Subcutaneous adipose tissue (tissue), 4 donors: Measurements from ENCODE around the gene GRM8. TPM values are rescaled to one million over a fixed set of nuclear protein-coding genes. Genes with fewer than 3 reads are reported as not detected.

Experiments
- total RNA-seq, 4 donors: library from RNA; depleted of rRNA; stranded (reverse); fragments of >200 nt; gene quantifications; one replicate each; pipeline ENCODE4 v1.1.0, GENCODE V29; 2016
- TF ChIP-seq, protein P1 (sequence below): fragments of 450-650 bp; IDR thresholded peaks from one replicate; pipeline ENCODE4 v1.5.1; 2016; ENCODE audit warnings: low read depth, mild to moderate bottlenecking, control low read depth, antibody characterized with exemption, moderate library complexity

The GRM8 gene
- total RNA-seq, 4 donors from 2014 or later = not detected

DNA sequence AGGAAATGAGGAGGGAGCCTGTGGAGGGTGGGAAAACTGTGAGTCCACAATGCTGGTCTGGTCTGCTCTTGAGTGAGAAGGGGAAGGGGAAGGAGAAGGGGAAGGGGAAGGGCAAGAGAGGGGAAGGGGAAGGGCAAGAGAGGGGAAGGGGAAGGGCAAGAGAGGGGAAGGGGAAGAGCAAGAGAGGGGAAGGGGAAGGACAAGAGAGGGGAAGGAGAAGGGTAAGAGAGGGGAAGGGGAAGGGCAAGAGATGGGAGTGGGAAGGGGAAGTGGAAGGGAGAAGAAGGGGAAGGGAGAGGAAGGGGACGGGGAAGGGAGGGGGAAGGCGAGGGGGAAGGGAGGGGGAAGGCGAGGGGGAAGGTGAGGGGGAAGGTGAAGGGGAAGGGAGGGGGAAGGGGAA is 213.2 kb downstream of the GRM8 start:
- TF ChIP-seq, protein P1, sequence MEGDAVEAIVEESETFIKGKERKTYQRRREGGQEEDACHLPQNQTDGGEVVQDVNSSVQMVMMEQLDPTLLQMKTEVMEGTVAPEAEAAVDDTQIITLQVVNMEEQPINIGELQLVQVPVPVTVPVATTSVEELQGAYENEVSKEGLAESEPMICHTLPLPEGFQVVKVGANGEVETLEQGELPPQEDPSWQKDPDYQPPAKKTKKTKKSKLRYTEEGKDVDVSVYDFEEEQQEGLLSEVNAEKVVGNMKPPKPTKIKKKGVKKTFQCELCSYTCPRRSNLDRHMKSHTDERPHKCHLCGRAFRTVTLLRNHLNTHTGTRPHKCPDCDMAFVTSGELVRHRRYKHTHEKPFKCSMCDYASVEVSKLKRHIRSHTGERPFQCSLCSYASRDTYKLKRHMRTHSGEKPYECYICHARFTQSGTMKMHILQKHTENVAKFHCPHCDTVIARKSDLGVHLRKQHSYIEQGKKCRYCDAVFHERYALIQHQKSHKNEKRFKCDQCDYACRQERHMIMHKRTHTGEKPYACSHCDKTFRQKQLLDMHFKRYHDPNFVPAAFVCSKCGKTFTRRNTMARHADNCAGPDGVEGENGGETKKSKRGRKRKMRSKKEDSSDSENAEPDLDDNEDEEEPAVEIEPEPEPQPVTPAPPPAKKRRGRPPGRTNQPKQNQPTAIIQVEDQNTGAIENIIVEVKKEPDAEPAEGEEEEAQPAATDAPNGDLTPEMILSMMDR = no peak

DNA sequence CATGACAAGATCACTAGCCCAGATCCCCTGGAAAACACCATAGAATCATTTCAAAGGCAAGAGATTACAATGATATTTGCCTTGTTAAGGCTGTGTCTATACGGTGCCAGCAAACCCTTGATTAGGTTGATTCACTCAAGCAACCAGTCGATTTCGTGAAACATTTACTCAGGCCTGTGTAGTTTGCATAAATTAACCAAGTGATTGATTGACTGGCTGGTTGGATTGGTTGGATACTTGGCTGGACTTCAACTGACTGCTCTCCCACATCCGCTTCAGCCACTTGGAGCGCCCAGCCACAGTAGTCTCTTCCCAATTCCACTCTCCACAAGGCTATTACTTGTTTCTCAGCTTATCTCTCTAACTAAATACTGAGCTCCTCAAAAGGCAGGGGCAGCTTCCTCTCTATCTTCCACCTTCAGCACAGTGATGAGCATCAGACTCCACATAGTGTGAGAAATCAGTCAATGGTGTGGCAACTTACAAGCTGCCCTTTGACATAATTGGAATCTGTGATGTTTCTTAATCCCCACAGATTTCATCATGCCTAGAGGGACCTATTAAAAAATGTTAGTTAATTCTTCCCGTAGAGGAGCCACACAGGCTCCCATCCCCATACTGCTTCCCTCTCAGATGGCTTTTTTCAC is 217.4 kb downstream of the GRM8 start:
- TF ChIP-seq, protein P1 = no peak

DNA sequence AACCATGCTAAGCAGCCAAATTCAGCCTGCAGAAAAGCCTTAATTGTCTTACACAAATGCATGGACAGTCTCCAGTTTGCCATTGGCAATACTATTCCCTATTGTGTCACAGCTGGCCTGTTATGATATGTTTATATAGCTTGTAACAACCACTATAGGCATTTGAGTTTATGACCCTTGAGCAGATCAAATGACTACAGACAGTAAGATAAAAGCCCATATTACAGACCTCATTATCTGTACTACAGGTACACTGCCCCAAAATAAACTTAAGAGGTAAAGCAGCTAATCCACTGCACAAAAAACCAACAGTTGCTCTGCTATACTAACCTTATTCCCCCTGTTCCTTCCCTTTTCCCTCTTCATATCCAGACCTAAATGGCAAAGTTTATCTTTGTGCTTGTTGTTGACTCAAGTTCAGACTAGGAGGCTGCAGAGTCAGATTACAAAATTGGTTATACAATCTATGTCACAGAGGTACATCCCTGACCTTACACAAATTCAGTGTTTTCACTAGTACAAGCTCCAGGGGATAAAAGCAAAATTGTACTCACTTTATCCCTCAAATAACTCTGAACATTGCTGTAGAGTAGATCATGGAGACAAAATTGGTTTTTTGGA is 218.4 kb downstream of the GRM8 start:
- TF ChIP-seq, protein P1 = no peak

DNA sequence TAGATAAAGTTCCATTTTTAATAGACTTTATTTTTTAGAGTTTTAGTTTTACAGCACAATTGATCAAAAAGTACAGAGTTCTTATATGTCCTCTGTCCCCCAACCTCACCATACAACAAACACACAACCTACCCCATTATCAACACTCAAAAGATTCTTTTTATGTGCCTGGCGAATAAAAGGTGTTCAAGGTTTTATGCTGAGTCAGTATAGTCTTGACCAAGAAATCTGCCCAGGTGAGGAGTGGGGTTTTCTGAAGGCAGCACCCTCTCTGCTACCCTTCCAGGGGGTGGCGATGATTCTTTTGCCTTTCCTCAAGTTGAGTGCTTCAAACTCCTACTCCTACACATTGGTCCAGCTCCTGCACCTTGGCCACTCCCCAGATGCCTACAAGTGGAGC is 222.9 kb downstream of the GRM8 start:
- TF ChIP-seq, protein P1 = no peak

DNA sequence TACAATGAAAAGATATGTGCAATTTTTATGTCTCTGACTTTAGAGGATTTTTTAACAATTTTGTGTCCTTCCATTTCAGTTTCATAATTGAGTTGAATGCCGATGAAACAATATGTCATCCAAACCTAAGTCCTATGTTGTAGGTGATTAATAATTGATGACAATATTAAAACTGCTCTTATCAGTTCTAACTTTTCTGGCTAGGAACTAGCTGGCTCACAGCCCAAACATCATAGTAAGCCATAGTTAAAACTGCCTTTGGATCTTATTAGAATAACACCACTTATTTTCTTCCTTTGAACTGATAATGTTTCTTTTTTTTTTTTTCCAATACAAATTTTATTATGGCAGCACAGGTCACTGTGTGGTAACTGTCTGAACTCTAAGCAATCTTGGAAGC is 230.9 kb downstream of the GRM8 start:
- TF ChIP-seq, protein P1 = no peak

DNA sequence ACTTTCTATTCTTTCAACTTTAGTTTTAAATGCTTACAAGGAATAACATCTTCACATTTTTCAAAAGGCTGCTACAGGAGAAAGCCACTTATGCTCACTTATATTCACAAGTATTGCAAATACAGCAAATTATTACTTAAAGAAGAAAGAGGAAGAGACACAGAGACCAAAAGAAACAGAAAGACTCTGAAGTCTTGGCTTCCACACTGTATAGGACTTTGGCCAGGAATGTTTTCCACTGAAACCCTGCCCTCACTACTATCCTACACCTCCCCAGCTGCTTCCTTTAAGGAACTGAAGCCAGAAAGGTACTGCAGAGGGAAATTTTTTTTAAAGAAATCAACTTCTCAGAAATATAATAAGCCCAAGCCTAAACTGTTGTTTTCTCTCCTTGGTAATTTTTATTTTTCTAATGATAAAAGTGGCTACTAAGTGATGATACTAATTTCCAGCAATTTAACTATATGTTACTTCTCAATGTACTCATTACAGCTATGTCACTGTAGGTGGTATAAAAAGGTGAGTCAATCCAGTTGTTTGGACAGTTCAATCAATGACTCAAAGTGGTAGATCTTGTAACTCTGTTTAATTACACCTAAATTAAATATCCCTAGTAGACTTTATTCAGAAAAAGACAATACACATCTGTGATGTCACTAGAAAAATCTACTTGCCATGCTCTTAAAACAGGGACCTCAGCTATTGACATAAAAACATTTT is 231.6 kb downstream of the GRM8 start:
- TF ChIP-seq, protein P1 = no peak

DNA sequence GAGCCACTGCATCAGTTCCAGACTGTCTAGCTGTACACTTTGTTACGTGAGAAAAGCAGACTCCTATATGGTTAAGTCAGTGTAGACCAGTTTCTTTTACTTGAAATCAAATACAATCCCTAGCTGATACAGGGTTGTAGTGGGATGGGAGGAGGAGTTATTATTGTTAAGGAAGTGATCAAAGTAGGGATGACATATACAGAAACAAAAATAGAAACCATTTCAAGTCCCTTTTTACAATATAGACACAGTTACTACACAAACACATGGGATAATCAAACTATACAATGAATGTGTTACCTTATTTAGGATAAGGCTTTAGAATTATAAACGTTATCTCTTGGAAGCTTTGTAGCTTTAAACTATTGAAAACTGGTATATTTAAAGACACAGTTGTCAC is 233.9 kb downstream of the GRM8 start:
- TF ChIP-seq, protein P1 = no peak
